A673 (cell line): ENCODE measurements around the gene THAP12.

Source experiments
- CTCF ChIP-seq: fragments of 300-800, 200-600 bp; sonication (generic); conservative IDR thresholded peaks from 2 replicates; pipeline ENCODE4 v1.5.1; 2017; ENCODE audit warnings: low read depth, mild to moderate bottlenecking, antibody characterized with exemption, low read length, moderate library complexity, mixed read lengths
- EZH2 ChIP-seq: fragments of 200-600 bp; sonication (generic); IDR thresholded peaks from 2 replicates; pipeline ENCODE4 v1.6.1; 2017; ENCODE audit warnings: borderline replicate concordance, low read depth, mild to moderate bottlenecking, mixed read lengths, antibody characterized with exemption, low read length; ENCODE audit not compliant: poor library complexity, severe bottlenecking

GRCh38 chr11:76406359-76406758 is 25.4 kb upstream of the THAP12 start:
- no peak for TF ChIP-seq EZH2
- TF ChIP-seq CTCF: no peak
